ENCODE results near the gene SRGAP2C.
A peak's percentile ranks its signal among the peaks of the same experiment; 100 is the strongest.
"Not testable (repeated sequence)": the region's sequence is repeated elsewhere in the genome, so short reads cannot be mapped to it uniquely, and the experiment has no call there.

Gene SRGAP2C

GRCh38 chr1:121227544-121228330 is 43.0 kb downstream of the SRGAP2C start:
- not testable (repeated sequence) for DNase-seq (ENCODE audit: low read depth, low spot score)

- DNase-seq (ENCODE audit: low read depth, low spot score), result not testable (repeated sequence)
Measured at GRCh38 chr1:121230636-121231035, 45.9 kb downstream of the SRGAP2C start.

GRCh38 chr1:121232445-121233125 is 47.8 kb downstream of the SRGAP2C start:
- DNase-seq (ENCODE audit: low read depth, low spot score), result not testable (repeated sequence)

GRCh38 chr1:121234090-121234759 is 49.5 kb downstream of the SRGAP2C start:
- not testable (repeated sequence) for DNase-seq (ENCODE audit: low read depth, low spot score)

- not testable (repeated sequence) for DNase-seq (ENCODE audit: low read depth, low spot score)
Measured at GRCh38 chr1:121238384-121238783, 53.6 kb downstream of the SRGAP2C start.

- not testable (repeated sequence) for DNase-seq (ENCODE audit: low read depth, low spot score)
Measured at GRCh38 chr1:121243913-121244312, 59.1 kb downstream of the SRGAP2C start.

- not testable (repeated sequence) for DNase-seq (ENCODE audit: low read depth, low spot score)
Measured at GRCh38 chr1:121246399-121246798, 61.6 kb downstream of the SRGAP2C start.

GRCh38 chr1:121252656-121253055 is 67.9 kb downstream of the SRGAP2C start:
- DNase-seq (ENCODE audit: low read depth, low spot score), result not testable (repeated sequence)

GRCh38 chr1:121254618-121255017 is 69.8 kb downstream of the SRGAP2C start:
- DNase-seq (ENCODE audit: low read depth, low spot score), result not testable (repeated sequence)

GRCh38 chr1:121257632-121258031 is 72.9 kb downstream of the SRGAP2C start:
- DNase-seq (ENCODE audit: low read depth, low spot score), result not testable (repeated sequence)

- not testable (repeated sequence) for DNase-seq (ENCODE audit: low read depth, low spot score)
Measured at GRCh38 chr1:121258134-121258533, 73.4 kb downstream of the SRGAP2C start.

GRCh38 chr1:121260205-121260604 is 75.4 kb downstream of the SRGAP2C start:
- peak; percentile 3 for DNase-seq (ENCODE audit: low read depth, low spot score)

GRCh38 chr1:121262163-121262562 is 77.4 kb downstream of the SRGAP2C start:
- not testable (repeated sequence) for DNase-seq (ENCODE audit: low read depth, low spot score)

- DNase-seq (ENCODE audit: low read depth, low spot score), result not testable (repeated sequence)
Measured at GRCh38 chr1:121263789-121264244, 79.0 kb downstream of the SRGAP2C start.

GRCh38 chr1:121267072-121267471 is 82.3 kb downstream of the SRGAP2C start:
- not testable (repeated sequence) for DNase-seq (ENCODE audit: low read depth, low spot score)

- DNase-seq (ENCODE audit: low read depth, low spot score), result not testable (repeated sequence)
Measured at GRCh38 chr1:121269309-121269708, 84.5 kb downstream of the SRGAP2C start.

- not testable (repeated sequence) for DNase-seq (ENCODE audit: low read depth, low spot score)
Measured at GRCh38 chr1:121269973-121270372, 85.2 kb downstream of the SRGAP2C start.

GRCh38 chr1:121271143-121271715 is 86.5 kb downstream of the SRGAP2C start:
- DNase-seq (ENCODE audit: low read depth, low spot score), result not testable (repeated sequence)

- not testable (repeated sequence) for DNase-seq (ENCODE audit: low read depth, low spot score)
Measured at GRCh38 chr1:121275435-121275834, 90.7 kb downstream of the SRGAP2C start.

- DNase-seq (ENCODE audit: low read depth, low spot score), result not testable (repeated sequence)
Measured at GRCh38 chr1:121278202-121278601, 93.4 kb downstream of the SRGAP2C start.

- not testable (repeated sequence) for DNase-seq (ENCODE audit: low read depth, low spot score)
Measured at GRCh38 chr1:121278777-121279547, 94.2 kb downstream of the SRGAP2C start.

Measured in ELF-1 (cell line).